KMS-11 (cell line): ENCODE data around the gene AMER1.

Experiments
- H2AFZ ChIP-seq: fragments of 200-600 bp; sonication (generic); 2 replicates; pipeline ENCODE4 v1.6.1; 2016; ENCODE audit warnings: antibody characterized with exemption, mixed run types, low read depth
- H3K27ac ChIP-seq: fragments of 200-600 bp; sonication (generic); 2 replicates; pipeline ENCODE4 v1.6.1; 2016; ENCODE audit warnings: mild to moderate bottlenecking, mixed run types
- H3K27me3 ChIP-seq: fragments of 200-600 bp; sonication (generic); 2 replicates; pipeline ENCODE4 v1.6.1; 2017; ENCODE audit warnings: mild to moderate bottlenecking, low read depth, mixed run types, moderate library complexity; ENCODE audit not compliant: insufficient read depth
- H3K36me3 ChIP-seq: fragments of 200-600 bp; sonication (generic); 2 replicates; pipeline ENCODE4 v1.6.1; 2017; ENCODE audit warnings: mild to moderate bottlenecking, mixed run types; ENCODE audit not compliant: insufficient read depth
- H3K4me1 ChIP-seq: fragments of 200-600 bp; sonication (generic); 2 replicates; pipeline ENCODE4 v1.6.1; 2016; ENCODE audit warnings: mild to moderate bottlenecking, low read depth, mixed run types; ENCODE audit not compliant: poor library complexity, severe bottlenecking
- H3K4me2 ChIP-seq: fragments of 200-600 bp; sonication (generic); 2 replicates; pipeline ENCODE4 v1.7.0; 2016; ENCODE audit warnings: mild to moderate bottlenecking, mixed run types
- H3K4me3 ChIP-seq: fragments of 200-600 bp; sonication (generic); IDR thresholded peaks from 2 replicates; pipeline ENCODE4 v1.6.1; 2017; ENCODE audit warnings: low read depth, low read length, mixed read lengths; ENCODE audit not compliant: insufficient read depth
- H3K79me2 ChIP-seq: fragments of 200-600 bp; sonication (generic); 2 replicates; pipeline ENCODE4 v1.6.1; 2016; ENCODE audit warnings: low read depth, mixed run types; ENCODE audit not compliant: insufficient read depth
- H3K9ac ChIP-seq: fragments of 200-600 bp; sonication (generic); 2 replicates; pipeline ENCODE4 v1.6.1; 2016; ENCODE audit warnings: mild to moderate bottlenecking, mixed run types
- H4K20me1 ChIP-seq: fragments of 200-600 bp; sonication (generic); 2 replicates; pipeline ENCODE4 v1.6.1; 2016; ENCODE audit warnings: mild to moderate bottlenecking, mixed run types; ENCODE audit not compliant: insufficient read depth
- TF ChIP-seq, protein P1 (sequence below): fragments of 200-600 bp; sonication (generic); conservative IDR thresholded peaks from 2 replicates; pipeline ENCODE4 v1.6.1; 2017; ENCODE audit warnings: low read depth, mild to moderate bottlenecking, antibody characterized with exemption, low read length, moderate library complexity, mixed read lengths

AMER1 gene

GRCh38 chrX:64202808-64203325, 2.6 kb downstream of the AMER1 start:
- Histone ChIP-seq H3K4me2 (no peak overlapping the region), H3K27ac (no peak overlapping the region), H3K4me1 (peaks cover 43% of the 10 kb centered on the region), H3K36me3 (no peaks in the 10 kb centered on the region), H3K4me3 (no peak overlapping the region), H2AFZ (no peak overlapping the region), H3K9ac (no peak overlapping the region), H4K20me1 (no peaks in the 10 kb centered on the region), H3K27me3 (no peaks in the 10 kb centered on the region), H3K79me2 (peaks cover 24% of the 10 kb centered on the region)
- TF ChIP-seq, protein P1, sequence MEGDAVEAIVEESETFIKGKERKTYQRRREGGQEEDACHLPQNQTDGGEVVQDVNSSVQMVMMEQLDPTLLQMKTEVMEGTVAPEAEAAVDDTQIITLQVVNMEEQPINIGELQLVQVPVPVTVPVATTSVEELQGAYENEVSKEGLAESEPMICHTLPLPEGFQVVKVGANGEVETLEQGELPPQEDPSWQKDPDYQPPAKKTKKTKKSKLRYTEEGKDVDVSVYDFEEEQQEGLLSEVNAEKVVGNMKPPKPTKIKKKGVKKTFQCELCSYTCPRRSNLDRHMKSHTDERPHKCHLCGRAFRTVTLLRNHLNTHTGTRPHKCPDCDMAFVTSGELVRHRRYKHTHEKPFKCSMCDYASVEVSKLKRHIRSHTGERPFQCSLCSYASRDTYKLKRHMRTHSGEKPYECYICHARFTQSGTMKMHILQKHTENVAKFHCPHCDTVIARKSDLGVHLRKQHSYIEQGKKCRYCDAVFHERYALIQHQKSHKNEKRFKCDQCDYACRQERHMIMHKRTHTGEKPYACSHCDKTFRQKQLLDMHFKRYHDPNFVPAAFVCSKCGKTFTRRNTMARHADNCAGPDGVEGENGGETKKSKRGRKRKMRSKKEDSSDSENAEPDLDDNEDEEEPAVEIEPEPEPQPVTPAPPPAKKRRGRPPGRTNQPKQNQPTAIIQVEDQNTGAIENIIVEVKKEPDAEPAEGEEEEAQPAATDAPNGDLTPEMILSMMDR: no peak

DNA sequence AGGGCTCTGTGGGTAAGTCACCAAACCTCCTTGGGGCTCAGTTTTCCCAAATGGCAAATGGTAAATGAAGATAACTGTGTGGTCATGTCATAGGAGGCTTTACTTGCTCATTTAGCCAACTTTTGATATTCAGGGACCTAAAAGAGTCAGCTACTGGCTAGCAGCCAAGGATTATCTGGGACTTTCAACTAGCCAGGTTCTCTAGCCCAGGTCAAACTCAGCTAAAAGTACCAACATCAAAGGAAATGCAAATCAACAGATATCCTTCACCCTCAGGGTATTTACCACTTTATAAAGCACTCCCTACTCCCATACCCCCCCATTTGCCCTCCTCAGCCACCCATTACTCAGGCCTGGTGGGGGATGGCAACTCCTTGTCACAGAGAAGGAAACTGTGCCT, 7.5 kb downstream of the AMER1 start:
- Histone ChIP-seq H2AFZ (no peak overlapping the region), H3K36me3 (no peaks in the 10 kb centered on the region), H3K27me3 (no peaks in the 10 kb centered on the region), H3K4me2 (peak overlapping the region; percentile 12; the same call in 1 of the 2 replicates), H4K20me1 (no peaks in the 10 kb centered on the region), H3K9ac (no peak overlapping the region), H3K79me2 (peaks cover 6% of the 10 kb centered on the region; the same call in 1 of the 2 replicates), H3K4me3 (no peak overlapping the region), H3K4me1 (peaks cover 21% of the 10 kb centered on the region), H3K27ac (no peak overlapping the region; the same call in 1 of the 2 replicates)
- TF ChIP-seq, protein P1: no peak

GRCh38 chrX:64196606-64197005, 8.9 kb downstream of the AMER1 start:
- H3K4me2 ChIP-seq: no peak overlapping the region
- no peaks in the 10 kb centered on the region for H4K20me1 ChIP-seq
- no peaks in the 10 kb centered on the region for H3K79me2 ChIP-seq
- no peaks in the 10 kb centered on the region for H3K27me3 ChIP-seq
- TF ChIP-seq, protein P1: no peak
- H3K27ac ChIP-seq: no peak overlapping the region
- H3K4me3 ChIP-seq: no peak overlapping the region
- no peak overlapping the region for H3K9ac ChIP-seq
- no peak overlapping the region for H2AFZ ChIP-seq
- peaks cover 18% of the 10 kb centered on the region for H3K4me1 ChIP-seq
- no peaks in the 10 kb centered on the region; the same call in 1 of the 2 replicates for H3K36me3 ChIP-seq

DNA sequence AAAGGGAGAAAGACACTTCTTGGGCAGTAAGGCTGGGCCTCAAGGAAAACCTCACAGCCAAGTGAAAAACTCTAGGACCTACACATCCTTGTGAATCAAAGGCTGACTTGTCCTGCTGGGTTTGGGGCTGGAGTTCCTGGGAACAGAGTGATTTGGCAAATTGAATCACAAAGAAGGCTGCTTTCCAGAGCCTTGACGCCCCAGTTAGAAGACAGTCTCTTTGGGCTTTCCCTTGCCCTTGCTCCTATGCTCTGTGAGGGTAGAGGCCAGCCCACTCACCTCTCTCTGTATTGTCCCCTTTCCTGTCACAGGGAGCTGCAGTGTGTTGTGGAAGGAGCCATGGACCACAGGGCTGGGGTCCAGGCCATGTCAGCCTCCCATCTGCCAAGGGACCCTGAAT, 9.6 kb downstream of the AMER1 start:
- peaks cover 18% of the 10 kb centered on the region for H3K4me1 ChIP-seq
- TF ChIP-seq, protein P1: no peak
- no peak overlapping the region for H3K4me3 ChIP-seq
- H3K9ac ChIP-seq: no peak overlapping the region
- no peaks in the 10 kb centered on the region for H3K27me3 ChIP-seq
- H3K4me2 ChIP-seq: no peak overlapping the region
- H3K27ac ChIP-seq: no peak overlapping the region
- no peak overlapping the region for H2AFZ ChIP-seq
- H3K79me2 ChIP-seq: no peaks in the 10 kb centered on the region
- no peaks in the 10 kb centered on the region for H4K20me1 ChIP-seq
- no peaks in the 10 kb centered on the region; the same call in 1 of the 2 replicates for H3K36me3 ChIP-seq
